ENCODE measurements around the gene REST. TPM values are rescaled to one million over a fixed set of nuclear protein-coding genes. Genes with fewer than 3 reads are reported as not detected.

REST gene
- total RNA-seq, 1 experiment from 2014 or later: 43.2 TPM

GRCh38 chr4:56976283-56976836, 68.7 kb downstream of the REST start:
- no peak for DNase-seq (ENCODE audit: low spot score)

GRCh38 chr4:56976837-56977320, 69.2 kb downstream of the REST start:
- no peak for DNase-seq (ENCODE audit: low spot score)

GRCh38 chr4:56977321-56978012, 69.8 kb downstream of the REST start, which contains the start of gene NOA1:
Gene NOA1, minus strand, starts transcription at chr4:56977606. Its CDS starts 21 bp downstream, at chr4:56977585.
- peak; percentile 97 for DNase-seq (ENCODE audit: low spot score)

- DNase-seq (ENCODE audit: low spot score): peak; percentile 84
Observed at GRCh38 chr4:56978750-56979303, 71.1 kb downstream of the REST start, which contains the start of gene POLR2B. Gene POLR2B, plus strand, starts transcription at chr4:56978896. Its CDS starts 90 bp downstream, at chr4:56978986.

- no peak for DNase-seq (ENCODE audit: low spot score)
Observed at GRCh38 chr4:56979421-56980072, 71.8 kb downstream of the REST start.

- DNase-seq (ENCODE audit: low spot score): peak; percentile 52
Observed at GRCh38 chr4:56981795-56982201, 74.1 kb downstream of the REST start.

- no peak for DNase-seq (ENCODE audit: low spot score)
Observed at GRCh38 chr4:56986192-56986591, 78.5 kb downstream of the REST start.

- no peak for DNase-seq (ENCODE audit: low spot score)
Observed at GRCh38 chr4:56986952-56987351, 79.3 kb downstream of the REST start.

GRCh38 chr4:56990109-56990905, 82.6 kb downstream of the REST start:
- DNase-seq (ENCODE audit: low spot score): no peak

GRCh38 chr4:56995525-56995924, 87.8 kb downstream of the REST start:
- peak; percentile 73 for DNase-seq (ENCODE audit: low spot score)

GRCh38 chr4:56999751-57000150, 92.1 kb downstream of the REST start:
- DNase-seq (ENCODE audit: low spot score): no peak

GRCh38 chr4:57013543-57014120, 105.9 kb downstream of the REST start:
- DNase-seq (ENCODE audit: low spot score): no peak

Other genes starting within 250 kb of the REST start
- not detected in 2 replicates for gene HOPX, start 226.6 kb upstream of the REST start, total RNA-seq (2014; rRNA removed; shearing (Covaris generic))
- gene SPINK2, start 86.2 kb upstream of the REST start, total RNA-seq (2014; rRNA removed; shearing (Covaris generic)): not detected in 2 replicates
- 11.0 and 12.0 TPM in 2 replicates for gene NOA1, start 69.7 kb downstream of the REST start, total RNA-seq (2014; rRNA removed; shearing (Covaris generic))
- 138 and 174 TPM in 2 replicates for gene POLR2B, start 71.0 kb downstream of the REST start, total RNA-seq (2014; rRNA removed; shearing (Covaris generic))
- 287 and 293 TPM in 2 replicates for gene IGFBP7, start 202.5 kb downstream of the REST start, total RNA-seq (2014; rRNA removed; shearing (Covaris generic))

Measured in A172 (cell line).